Transverse colon (tissue), 4 donors: ENCODE results near the gene PHF1. TPM values are rescaled to one million over a fixed set of nuclear protein-coding genes. Genes with fewer than 3 reads are reported as not detected.

ENCODE experiments used
- DNase-seq: peaks from one replicate; pipeline ENCODE4 v3.0.0-alpha.2; 2019
- H3K27ac ChIP-seq, 4 donors: fragments of 200-600 bp; sonication (generic); 2 replicates each; pipeline ENCODE4 v1.5.1; 2016 to 2018; ENCODE audit warnings: inconsistent platforms in 4 of 4
- H3K27me3 ChIP-seq: fragments of 200-600 bp; sonication (generic); 2 replicates; pipeline ENCODE4 v1.5.1; 2017; ENCODE audit warnings: inconsistent platforms
- H3K36me3 ChIP-seq, 4 donors: fragments of 200-600 bp; sonication (generic); 2 replicates each; pipeline ENCODE4 v1.5.1; 2017 to 2019; ENCODE audit warnings: inconsistent platforms in 4 of 4
- H3K4me1 ChIP-seq, 4 donors: fragments of 200-600 bp; sonication (generic); 2 replicates each; pipeline ENCODE4 v1.5.1; 2017 to 2020; ENCODE audit warnings: inconsistent platforms in 4 of 4
- H3K4me3 ChIP-seq, 4 donors: fragments of 200-600 bp; sonication (generic); 1 replicate in 1 of 4; 2 replicates in 3 of 4; pipeline versions ENCODE4 v1.5.1 to v1.6.1; 2017 to 2019; ENCODE audit warnings: inconsistent platforms in 4 of 4
- H3K9me3 ChIP-seq, 2 donors: fragments of 200-600 bp; sonication (generic); 2 replicates each; pipeline ENCODE4 v1.5.1; 2017 to 2019; ENCODE audit warnings: inconsistent platforms in 2 of 2
- CTCF ChIP-seq, 5 experiments: fragments of 200-600 bp in 3 of 5; fragments of 450-650 bp in 2 of 5; sonication (generic) in 3 of 5; IDR thresholded peaks; 1 replicate in 2 of 5; 2 replicates in 3 of 5; pipeline ENCODE4 v1.5.1; 2016 to 2017; ENCODE audit warnings: antibody characterized with exemption in 5 of 5, inconsistent platforms in 3 of 5, mild to moderate bottlenecking in 2 of 5, moderate library complexity in 1 of 5
- EP300 ChIP-seq: sonication (generic); formaldehyde crosslinking; IDR thresholded peaks from one replicate; pipeline ENCODE4 v1.6.1; 2017; ENCODE audit warnings: antibody characterized with exemption, low read depth
- POLR2A ChIP-seq: fragments of 450-650 bp; IDR thresholded peaks from one replicate; pipeline ENCODE4 v1.6.1; 2016; ENCODE audit warnings: antibody characterized with exemption, mild to moderate bottlenecking, moderate library complexity
- POLR2AphosphoS5 ChIP-seq, 3 donors: sonication (generic); formaldehyde crosslinking; IDR thresholded peaks; one replicate each; pipeline ENCODE4 v1.6.1; 2016; ENCODE audit warnings: antibody characterized with exemption in 3 of 3
- WGBS, 2 donors: methylation state at CpG; one replicate each; pipeline ENCODE4 v1.1.5; 2018; ENCODE audit warnings: low coverage in 1 of 2; 5-methylcytosine and 5-hydroxymethylcytosine counted together
- in situ Hi-C, 4 donors: fragments of 200-750 bp; cut with MboI; loops; one replicate each; pipeline versions ENCODE4 v1.15.0 to v1.15.1; 2017; ENCODE audit warnings: low sequenced_read_pairs in 3 of 4, low pct_ligation_motif_present in 1 of 4, low pct_unique_long_range_greater_than_20kb in 1 of 4
- intact Hi-C: fragments of 100-400 bp; cut with DNase I; formaldehyde crosslinking; loops from one replicate; pipeline ENCODE4 v1.15.1; 2023; ENCODE audit warnings: low total_unique reads
- total RNA-seq, 4 donors: library from RNA; depleted of rRNA; stranded (reverse); fragments of >200 nt; gene quantifications; one replicate each; pipeline ENCODE4 v1.1.0, GENCODE V29; 2016

Gene PHF1
- total RNA-seq, 4 donors from 2014 or later = 47.8 to 110 (median 48.4) TPM

GRCh38 chr6:33428966-33429749, 18.3 kb downstream of the PHF1 start:
- in situ Hi-C loops = no loop called here
- no peak for DNase-seq
- H3K27ac ChIP-seq = peak overlapping the region; percentile 85 to 95 (median 90)
- H3K36me3 ChIP-seq = no peaks in the 10 kb centered on the region
- no peaks in the 10 kb centered on the region for H3K27me3 ChIP-seq
- TF ChIP-seq POLR2A (no peak), CTCF (IDR thresholded peaks at IDR 0.05) (no peak), EP300 (no peak), POLR2AphosphoS5 (IDR thresholded peaks at IDR 0.05) (no peak)
- intact Hi-C loops = no loop called here
- peaks cover 17 to 59% (median 50%) of the 10 kb centered on the region in 4 donors for H3K4me1 ChIP-seq
- 59 to 69% methylated on average over 2 to 5 of the region's 5 CpGs for WGBS, 2 donors
- H3K9me3 ChIP-seq = no peaks in the 10 kb centered on the region
- H3K4me3 ChIP-seq = no peak overlapping the region

- peak overlapping the region; percentile 85 to 95 (median 90) for H3K27ac ChIP-seq
- H3K4me1 ChIP-seq = peaks cover 13 to 57% (median 45%) of the 10 kb centered on the region in 4 donors
Measured at GRCh38 chr6:33429750-33430052, 18.9 kb downstream of the PHF1 start.

GRCh38 chr6:33430334-33430733, 19.5 kb downstream of the PHF1 start:
- DNase-seq = no peak
- H3K27ac ChIP-seq = peak overlapping the region; percentile 5 to 90 (median 70)
- in situ Hi-C loops = no loop called here

More at GRCh38 chr6:33429750-33430052, 18.9 kb downstream of the PHF1 start:
- no peaks in the 10 kb centered on the region for H3K27me3 ChIP-seq
- TF ChIP-seq EP300 (no peak), CTCF (IDR thresholded peaks at IDR 0.05) (no peak), POLR2A (peak; percentile 9), POLR2AphosphoS5 (IDR thresholded peaks at IDR 0.05) (no peak)
- in situ Hi-C loops = no loop called here
- intact Hi-C loops = no loop called here
- no peak overlapping the region for H3K4me3 ChIP-seq
- H3K9me3 ChIP-seq = no peaks in the 10 kb centered on the region
- no peaks in the 10 kb centered on the region for H3K36me3 ChIP-seq
- WGBS, 2 donors = 42 to 54% methylated on average over 2 of the region's 2 CpGs
- DNase-seq = no peak

GRCh38 chr6:33430991-33431879, 20.4 kb downstream of the PHF1 start:
- H3K4me1 ChIP-seq = peaks cover 9 to 45% (median 34%) of the 10 kb centered on the region in 4 donors
- WGBS, 2 donors = 15 to 30% methylated on average over 7 to 12 of the region's 12 CpGs
- peak overlapping the region in 1 of 4 donors; percentile 15 for H3K4me3 ChIP-seq

More at GRCh38 chr6:33430334-33430733, 19.5 kb downstream of the PHF1 start:
- H3K9me3 ChIP-seq = no peaks in the 10 kb centered on the region
- no peaks in the 10 kb centered on the region for H3K27me3 ChIP-seq
- no peak overlapping the region for H3K4me3 ChIP-seq
- WGBS, 2 donors = 33 to 60% methylated on average over 2 of the region's 2 CpGs
- H3K36me3 ChIP-seq = peaks cover 0 to 3% (median 0%) of the 10 kb centered on the region in 4 donors
- H3K4me1 ChIP-seq = peaks cover 9 to 50% (median 39%) of the 10 kb centered on the region in 4 donors
- TF ChIP-seq POLR2AphosphoS5 (IDR thresholded peaks at IDR 0.05) = no peak
- intact Hi-C loops = no loop called here

More at GRCh38 chr6:33430991-33431879, 20.4 kb downstream of the PHF1 start:
- Histone ChIP-seq H3K27me3 (no peaks in the 10 kb centered on the region), H3K9me3 (no peaks in the 10 kb centered on the region), H3K27ac (peak overlapping the region; percentile 21 to 90 (median 70)), H3K36me3 (peaks cover 0 to 9% (median 0%) of the 10 kb centered on the region in 4 donors)
- peak; percentile 68 for DNase-seq
- in situ Hi-C loops (no loop called here), intact Hi-C loops (no loop called here)
- TF ChIP-seq CTCF (IDR thresholded peaks at IDR 0.05) = no peak
- TF ChIP-seq EP300 = no peak
- TF ChIP-seq POLR2AphosphoS5 (IDR thresholded peaks at IDR 0.05) = no peak
- no peak for TF ChIP-seq POLR2A
